ENCODE measurements around the gene UBR3.
"Not testable (repeated sequence)": the region's sequence is repeated elsewhere in the genome, so short reads cannot be mapped to it uniquely, and the experiment has no call there.

The UBR3 gene

GRCh38 chr2:169822036-169822435 lies 5.2 kb upstream of the UBR3 start:
- DNase-seq (ENCODE audit: low read depth), result no peak

GRCh38 chr2:169822785-169823392 lies 4.4 kb upstream of the UBR3 start:
- no peak for DNase-seq (ENCODE audit: low read depth)

GRCh38 chr2:169823996-169824372 lies 3.3 kb upstream of the UBR3 start:
- no peak for DNase-seq (ENCODE audit: low read depth)

GRCh38 chr2:169824373-169825333 lies 2.6 kb upstream of the UBR3 start, which contains the start of gene METTL5:
Gene METTL5 (minus strand): TSS chr2:169824905. CDS start chr2:169824597, 308 bp downstream.
- DNase-seq (ENCODE audit: low read depth), result peak; percentile 85

GRCh38 chr2:169828141-169828811 lies 1.0 kb downstream of the UBR3 start:
- peak; percentile 58 for DNase-seq (ENCODE audit: low read depth)

- DNase-seq (ENCODE audit: low read depth), result no peak
Observed at GRCh38 chr2:169834401-169834800, 7.1 kb downstream of the UBR3 start.

- no peak for DNase-seq (ENCODE audit: low read depth)
Observed at GRCh38 chr2:169838743-169839489, 11.7 kb downstream of the UBR3 start.

- no peak for DNase-seq (ENCODE audit: low read depth)
Observed at GRCh38 chr2:169839954-169840746, 12.9 kb downstream of the UBR3 start.

- no peak for DNase-seq (ENCODE audit: low read depth)
Observed at GRCh38 chr2:169840747-169841142, 13.5 kb downstream of the UBR3 start.

- DNase-seq (ENCODE audit: low read depth), result not testable (repeated sequence)
Observed at GRCh38 chr2:169841625-169842024, 14.4 kb downstream of the UBR3 start.

GRCh38 chr2:169845016-169845415 lies 17.8 kb downstream of the UBR3 start:
- DNase-seq (ENCODE audit: low read depth), result no peak

- not testable (repeated sequence) for DNase-seq (ENCODE audit: low read depth)
Observed at GRCh38 chr2:169848959-169849693, 21.9 kb downstream of the UBR3 start.

GRCh38 chr2:169849710-169850109 lies 22.5 kb downstream of the UBR3 start:
- DNase-seq (ENCODE audit: low read depth), result no peak

GRCh38 chr2:169853041-169853668 lies 25.9 kb downstream of the UBR3 start:
- DNase-seq (ENCODE audit: low read depth), result no peak

- not testable (repeated sequence) for DNase-seq (ENCODE audit: low read depth)
Observed at GRCh38 chr2:169855281-169856258, 28.3 kb downstream of the UBR3 start.

- DNase-seq (ENCODE audit: low read depth), result no peak
Observed at GRCh38 chr2:169859423-169859822, 32.2 kb downstream of the UBR3 start.

GRCh38 chr2:169860149-169860548 lies 32.9 kb downstream of the UBR3 start:
- no peak for DNase-seq (ENCODE audit: low read depth)

- DNase-seq (ENCODE audit: low read depth), result no peak
Observed at GRCh38 chr2:169862816-169863215, 35.6 kb downstream of the UBR3 start.

- no peak for DNase-seq (ENCODE audit: low read depth)
Observed at GRCh38 chr2:169865492-169865891, 38.2 kb downstream of the UBR3 start.

Data from ELR (cell line).